Measurements from ENCODE around the gene YAP1. TPM values are rescaled to one million over a fixed set of nuclear protein-coding genes. Genes with fewer than 3 reads are reported as not detected.

Gene YAP1
- total RNA-seq, 1 donor from 2014 or later = 84.8 TPM

DNA sequence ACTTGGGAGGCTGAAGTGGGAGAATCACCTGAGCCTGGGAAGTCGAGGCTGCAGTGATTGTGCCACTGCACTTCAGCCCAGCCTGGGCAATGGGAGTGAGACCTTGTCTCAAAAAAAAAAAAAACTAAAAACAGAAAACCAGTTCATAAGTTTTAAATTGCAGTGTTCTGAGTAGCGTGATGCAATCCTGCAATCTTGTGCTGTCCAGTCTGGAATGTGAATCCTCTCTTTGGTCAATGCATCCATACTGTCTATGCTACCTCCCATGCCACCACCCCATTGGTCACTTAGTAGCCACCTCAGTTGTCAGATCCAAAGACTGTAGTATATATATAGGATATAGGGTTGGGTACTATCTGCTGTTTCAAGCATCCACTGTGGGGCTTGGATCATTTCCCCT is 11.1 kb downstream of the YAP1 start:
- no peak for DNase-seq (ENCODE audit: low read depth)
- no peak overlapping the region for H3K4me3 ChIP-seq (ENCODE audit: low read depth, low read length)
- TF ChIP-seq, protein P1, sequence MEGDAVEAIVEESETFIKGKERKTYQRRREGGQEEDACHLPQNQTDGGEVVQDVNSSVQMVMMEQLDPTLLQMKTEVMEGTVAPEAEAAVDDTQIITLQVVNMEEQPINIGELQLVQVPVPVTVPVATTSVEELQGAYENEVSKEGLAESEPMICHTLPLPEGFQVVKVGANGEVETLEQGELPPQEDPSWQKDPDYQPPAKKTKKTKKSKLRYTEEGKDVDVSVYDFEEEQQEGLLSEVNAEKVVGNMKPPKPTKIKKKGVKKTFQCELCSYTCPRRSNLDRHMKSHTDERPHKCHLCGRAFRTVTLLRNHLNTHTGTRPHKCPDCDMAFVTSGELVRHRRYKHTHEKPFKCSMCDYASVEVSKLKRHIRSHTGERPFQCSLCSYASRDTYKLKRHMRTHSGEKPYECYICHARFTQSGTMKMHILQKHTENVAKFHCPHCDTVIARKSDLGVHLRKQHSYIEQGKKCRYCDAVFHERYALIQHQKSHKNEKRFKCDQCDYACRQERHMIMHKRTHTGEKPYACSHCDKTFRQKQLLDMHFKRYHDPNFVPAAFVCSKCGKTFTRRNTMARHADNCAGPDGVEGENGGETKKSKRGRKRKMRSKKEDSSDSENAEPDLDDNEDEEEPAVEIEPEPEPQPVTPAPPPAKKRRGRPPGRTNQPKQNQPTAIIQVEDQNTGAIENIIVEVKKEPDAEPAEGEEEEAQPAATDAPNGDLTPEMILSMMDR (conservative IDR thresholded peaks at IDR 0.05; ENCODE audit: low read depth, low read length) = no peak

- no peak overlapping the region for H3K4me3 ChIP-seq (ENCODE audit: low read depth, low read length)
- no peak for DNase-seq (ENCODE audit: low read depth)
- TF ChIP-seq, protein P1 (conservative IDR thresholded peaks at IDR 0.05; ENCODE audit: low read depth, low read length) = no peak
Observed at GRCh38 chr11:102134597-102134996, 24.4 kb downstream of the YAP1 start.

DNA sequence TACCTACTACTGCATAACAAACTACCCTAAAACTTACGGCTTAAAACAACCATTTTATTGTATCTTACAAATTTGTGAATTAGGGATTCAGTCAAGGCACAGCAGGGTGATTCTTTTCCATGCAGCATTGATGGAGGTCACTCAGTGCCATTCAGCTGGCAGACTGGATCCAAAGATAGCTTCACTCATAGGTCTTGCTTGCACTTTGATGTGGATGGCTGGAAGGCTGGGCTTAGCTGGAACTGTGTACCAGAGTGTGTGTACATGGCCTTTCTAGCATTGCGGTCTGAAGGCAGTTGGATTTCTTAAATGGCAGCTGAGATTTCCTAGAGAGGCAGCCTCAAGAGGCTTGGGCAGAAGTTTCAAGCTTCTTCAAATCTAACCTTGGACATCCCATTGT is 25.0 kb downstream of the YAP1 start:
- H3K4me3 ChIP-seq (ENCODE audit: low read depth, low read length) = no peak overlapping the region
- TF ChIP-seq, protein P1 (conservative IDR thresholded peaks at IDR 0.05; ENCODE audit: low read depth, low read length) = no peak
- no peak for DNase-seq (ENCODE audit: low read depth)

GRCh38 chr11:102138223-102138622 is 28.0 kb downstream of the YAP1 start:
- no peak overlapping the region for H3K4me3 ChIP-seq (ENCODE audit: low read depth, low read length)
- TF ChIP-seq, protein P1 (conservative IDR thresholded peaks at IDR 0.05; ENCODE audit: low read depth, low read length) = no peak
- no peak for DNase-seq (ENCODE audit: low read depth)

GRCh38 chr11:102138670-102139069 is 28.4 kb downstream of the YAP1 start:
- TF ChIP-seq, protein P1 (conservative IDR thresholded peaks at IDR 0.05; ENCODE audit: low read depth, low read length) = no peak
- DNase-seq (ENCODE audit: low read depth) = no peak
- no peak overlapping the region for H3K4me3 ChIP-seq (ENCODE audit: low read depth, low read length)

- no peak for DNase-seq (ENCODE audit: low read depth)
- TF ChIP-seq, protein P1 (conservative IDR thresholded peaks at IDR 0.05; ENCODE audit: low read depth, low read length) = no peak
- no peak overlapping the region for H3K4me3 ChIP-seq (ENCODE audit: low read depth, low read length)
Observed at GRCh38 chr11:102139081-102139498, 28.8 kb downstream of the YAP1 start.

DNA sequence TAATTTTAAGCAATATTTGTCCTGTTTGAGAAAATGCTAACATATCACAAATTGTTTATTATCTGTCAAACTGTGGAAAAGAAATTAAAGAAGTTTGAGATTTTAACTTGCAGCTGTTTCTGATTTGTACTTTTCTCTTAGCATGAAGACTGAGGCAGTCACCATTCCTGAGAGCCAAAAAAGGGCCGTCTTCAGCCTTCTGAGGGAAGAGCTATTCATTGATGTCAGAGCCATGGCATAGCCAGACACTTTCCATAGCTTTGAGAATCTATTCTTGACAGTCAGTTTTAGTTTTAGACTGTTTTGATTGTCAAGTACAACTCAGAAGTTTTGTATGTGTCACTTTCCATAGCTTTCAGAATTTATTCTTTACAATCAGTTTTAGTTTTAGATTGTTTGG is 32.1 kb downstream of the YAP1 start:
- DNase-seq (ENCODE audit: low read depth) = no peak
- TF ChIP-seq, protein P1 (conservative IDR thresholded peaks at IDR 0.05; ENCODE audit: low read depth, low read length) = no peak
- no peak overlapping the region for H3K4me3 ChIP-seq (ENCODE audit: low read depth, low read length)

All from epithelial cell of proximal tubule (primary cell).